H1 (cell line): ENCODE data around the gene VMO1.

Experiments
- ATF2 ChIP-seq: IDR thresholded peaks from 2 replicates; pipeline ENCODE4 v1.6.1; 2012; ENCODE audit warnings: low read length, inconsistent platforms
- BACH1 ChIP-seq: IDR thresholded peaks from 2 replicates; pipeline ENCODE4 v1.6.1; 2012; ENCODE audit warnings: low read length, improper control_type of control experiment
- CEBPB ChIP-seq: IDR thresholded peaks from 2 replicates; pipeline ENCODE4 v1.6.1; 2012; ENCODE audit warnings: low read depth, low read length
- CTCF ChIP-seq, 3 experiments: IDR thresholded peaks; 1 replicate in 2 of 3; 2 replicates in 1 of 3; pipeline versions ENCODE4 v1.5.1 to v1.6.1; 2011; ENCODE audit warnings: low read length in 3 of 3, mild to moderate bottlenecking in 3 of 3, inconsistent platforms in 2 of 3, low read depth in 1 of 3, moderate library complexity in 1 of 3; ENCODE audit not compliant: insufficient read depth in 1 of 3; ENCODE audit errors: control extremely low read depth in 1 of 3
- EZH2 ChIP-seq: fragments of 200-600 bp; sonication (generic); IDR thresholded peaks from 2 replicates; pipeline ENCODE4 v1.7.1; 2012; ENCODE audit warnings: low read depth, mild to moderate bottlenecking, moderate library complexity, low read length, inconsistent platforms; ENCODE audit not compliant: severe bottlenecking
- KDM1A ChIP-seq: fragments of 200-600, 300-600 bp; sonication (generic); IDR thresholded peaks from 2 replicates; pipeline ENCODE4 v1.7.1; 2016; ENCODE audit warnings: mild to moderate bottlenecking, low read length, borderline replicate concordance
- POLR2A ChIP-seq, 2 experiments: IDR thresholded peaks; 1 replicate in 1 of 2; 2 replicates in 1 of 2; pipeline ENCODE4 v1.6.1; 2011; ENCODE audit warnings: low read depth in 2 of 2, low read length in 2 of 2, mild to moderate bottlenecking in 2 of 2; ENCODE audit errors: control extremely low read depth in 1 of 2
- POLR2AphosphoS5 ChIP-seq: IDR thresholded peaks from 2 replicates; pipeline ENCODE4 v1.6.1; 2011; ENCODE audit warnings: low read depth, low read length
- RFX5 ChIP-seq: IDR thresholded peaks from 2 replicates; pipeline ENCODE4 v1.6.1; 2011; ENCODE audit warnings: low read depth, low read length, improper control_type of control experiment, borderline replicate concordance
- SIN3A ChIP-seq, 2 experiments: IDR thresholded peaks in 1 of 2; conservative IDR thresholded peaks in 1 of 2; 2 replicates each; pipeline ENCODE4 v1.6.1; 2011 to 2012; ENCODE audit warnings: low read length in 2 of 2, improper control_type of control experiment in 1 of 2, low read depth in 1 of 2, mild to moderate bottlenecking in 1 of 2
- SRF ChIP-seq: IDR thresholded peaks from 2 replicates; pipeline ENCODE4 v1.6.1; 2011; ENCODE audit warnings: mild to moderate bottlenecking, low read depth, low read length, moderate library complexity
- SUZ12 ChIP-seq: fragments of 200-600 bp; sonication (generic); IDR thresholded peaks from 2 replicates; pipeline ENCODE4 v1.6.1; 2012; ENCODE audit warnings: mild to moderate bottlenecking, inconsistent platforms, low read length, moderate library complexity, mixed read lengths
- USF2 ChIP-seq: IDR thresholded peaks from 2 replicates; pipeline ENCODE4 v1.6.1; 2011; ENCODE audit warnings: low read length, improper control_type of control experiment
- YY1 ChIP-seq: IDR thresholded peaks from 2 replicates; pipeline ENCODE4 v1.6.1; 2011; ENCODE audit warnings: low read depth, mild to moderate bottlenecking, low read length

GRCh38 chr17:4768298-4768697, 17.9 kb downstream of the VMO1 start:
- no peak for TF ChIP-seq SRF
- TF ChIP-seq CTCF (IDR thresholded peaks at IDR 0.05; ENCODE audit: control extremely low read depth in 1 of 3, insufficient read depth in 1 of 3, low read depth in 1 of 3, low read length in 3 of 3): no peak
- TF ChIP-seq ATF2: no peak
- no peak for TF ChIP-seq YY1
- no peak for TF ChIP-seq SIN3A (conservative IDR thresholded peaks at IDR 0.05 in 1 of 2, IDR thresholded peaks at IDR 0.05 in 1 of 2; ENCODE audit: low read depth in 1 of 2, low read length in 2 of 2)
- no peak for TF ChIP-seq POLR2A (IDR thresholded peaks at IDR 0.05; ENCODE audit: control extremely low read depth in 1 of 2, low read depth in 2 of 2, low read length in 2 of 2)
- TF ChIP-seq SUZ12: no peak
- no peak for TF ChIP-seq RFX5
- TF ChIP-seq KDM1A: no peak
- TF ChIP-seq POLR2AphosphoS5: no peak
- no peak for TF ChIP-seq EZH2
- TF ChIP-seq USF2: no peak
- no peak for TF ChIP-seq BACH1
- no peak for TF ChIP-seq CEBPB
